HG03066 (cell line): ENCODE data around the gene CCDC85C.

Experiments used
- ATAC-seq: cut with Tn5 transposase; IDR thresholded peaks from one replicate; pipeline ENCODE4 v1.9.1; 2021; ENCODE audit warnings: low read depth; ENCODE audit not compliant: unreplicated experiment

CCDC85C gene

GRCh38 chr14:99592933-99593753, 10.9 kb downstream of the CCDC85C start:
- no peak for ATAC-seq

- ATAC-seq: no peak
Measured at GRCh38 chr14:99592394-99592793, 11.6 kb downstream of the CCDC85C start.

GRCh38 chr14:99590746-99591555, 13.1 kb downstream of the CCDC85C start:
- ATAC-seq: no peak

GRCh38 chr14:99589651-99590530, 14.1 kb downstream of the CCDC85C start:
- no peak for ATAC-seq

GRCh38 chr14:99589031-99589441, 15.0 kb downstream of the CCDC85C start:
- no peak for ATAC-seq

- no peak for ATAC-seq
Measured at GRCh38 chr14:99587460-99588278, 16.3 kb downstream of the CCDC85C start.

GRCh38 chr14:99586761-99587459, 17.1 kb downstream of the CCDC85C start:
- ATAC-seq: no peak

- no peak for ATAC-seq
Measured at GRCh38 chr14:99586054-99586760, 17.8 kb downstream of the CCDC85C start.

- no peak for ATAC-seq
Measured at GRCh38 chr14:99584823-99585222, 19.2 kb downstream of the CCDC85C start.

GRCh38 chr14:99581938-99582337, 22.1 kb downstream of the CCDC85C start:
- no peak for ATAC-seq

- ATAC-seq: no peak
Measured at GRCh38 chr14:99581374-99581773, 22.6 kb downstream of the CCDC85C start.

- ATAC-seq: no peak
Measured at GRCh38 chr14:99579903-99580571, 24.0 kb downstream of the CCDC85C start.

GRCh38 chr14:99579120-99579836, 24.7 kb downstream of the CCDC85C start:
- no peak for ATAC-seq

GRCh38 chr14:99578541-99579101, 25.4 kb downstream of the CCDC85C start:
- no peak for ATAC-seq

GRCh38 chr14:99576761-99577705, 27.0 kb downstream of the CCDC85C start:
- no peak for ATAC-seq

- ATAC-seq: no peak
Measured at GRCh38 chr14:99576304-99576703, 27.7 kb downstream of the CCDC85C start.
